ENCODE data around the gene IGF2BP3. TPM values are rescaled to one million over a fixed set of nuclear protein-coding genes. Genes with fewer than 3 reads are reported as not detected.

Gene IGF2BP3
- total and polyA plus RNA-seq, 2 donors (not counting 3 experiments of a cell fraction or from before 2014, with no cell fraction given): 41.2 to 111 TPM

GRCh38 chr7:23267357-23267756, 202.9 kb downstream of the IGF2BP3 start:
- Histone ChIP-seq H3K79me2 (ENCODE audit: control insufficient read depth, insufficient read depth, low read length) (no peaks in the 10 kb centered on the region), H3K27ac (ENCODE audit: insufficient read depth, low read depth, low read length) (no peak overlapping the region), H3K9me1 (replicated peaks; ENCODE audit: control insufficient read depth, extremely low read depth, insufficient read depth, low read length) (no peaks in the 10 kb centered on the region), H3K4me2 (ENCODE audit: insufficient read depth, low read length) (no peak overlapping the region), H3K9ac (replicated peaks; ENCODE audit: extremely low read depth, insufficient read depth, low read length) (no peak overlapping the region), H3K4me1 (ENCODE audit: control insufficient read depth, extremely low read depth, insufficient read depth, low read length) (no peaks in the 10 kb centered on the region), H2AFZ (ENCODE audit: low read depth, low read length) (no peak overlapping the region), H3K4me3 (replicated peaks in 1 of 3; ENCODE audit: insufficient read depth in 1 of 3, low read depth in 1 of 3, low read length in 3 of 3) (no peak overlapping the region), H3K9me3 (replicated peaks; ENCODE audit: control insufficient read depth, insufficient read depth, low read length) (no peaks in the 10 kb centered on the region), H4K20me1 (replicated peaks; ENCODE audit: control insufficient read depth, extremely low read depth, insufficient read depth, low read length) (no peaks in the 10 kb centered on the region), H3K27me3 (ENCODE audit: control insufficient read depth in 2 of 2, insufficient read depth in 2 of 2, low read length in 2 of 2) (no peaks in the 10 kb centered on the region), H3K36me3 (ENCODE audit: control insufficient read depth in 2 of 2, extremely low read depth in 1 of 2, insufficient read depth in 2 of 2, low read length in 2 of 2) (no peaks in the 10 kb centered on the region)
- dilution Hi-C loops (cut with MboI; ENCODE audit: extremely low pct_ligation_motif_present, low sequenced_read_pairs): no loop called here
- FAIRE-seq: no peak
- intact Hi-C loops (cut with micrococcal nuclease): loop anchor here (10.0 kb wide), 1 partner anchor 743 kb away; no protein-coding TSS in a partner anchor
- ChIA-PET CTCF (interaction anchor here (0.8 kb wide), 1 partner anchor 280 kb away, joined by 3 read pairs; no protein-coding TSS in a partner anchor), POLR2A (no interaction called here)
- TF ChIP-seq EZH2 (IDR thresholded peaks at IDR 0.05; ENCODE audit: borderline replicate concordance, low read depth, low read length, severe bottlenecking) (no peak), GATA2 (IDR thresholded peaks at IDR 0.05; ENCODE audit: insufficient read depth, insufficient read length, low read depth, low read length) (no peak), FOS (IDR thresholded peaks at IDR 0.05; ENCODE audit: borderline replicate concordance, insufficient read depth, low read length) (no peak), MYC (IDR thresholded peaks at IDR 0.05; ENCODE audit: low read depth, low read length) (no peak), POLR2AphosphoS5 (IDR thresholded peaks at IDR 0.05; ENCODE audit: insufficient read depth, low read depth, low read length) (no peak), JUN (IDR thresholded peaks at IDR 0.05; ENCODE audit: borderline replicate concordance, insufficient read depth, insufficient read length, low read depth) (no peak), POLR2A (IDR thresholded peaks at IDR 0.05; ENCODE audit: low read depth, low read length) (no peak)
- TF ChIP-seq, protein P1, sequence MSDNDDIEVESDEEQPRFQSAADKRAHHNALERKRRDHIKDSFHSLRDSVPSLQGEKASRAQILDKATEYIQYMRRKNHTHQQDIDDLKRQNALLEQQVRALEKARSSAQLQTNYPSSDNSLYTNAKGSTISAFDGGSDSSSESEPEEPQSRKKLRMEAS (IDR thresholded peaks at IDR 0.05; ENCODE audit: insufficient read depth, insufficient read length): no peak
- TF ChIP-seq, protein P2, sequence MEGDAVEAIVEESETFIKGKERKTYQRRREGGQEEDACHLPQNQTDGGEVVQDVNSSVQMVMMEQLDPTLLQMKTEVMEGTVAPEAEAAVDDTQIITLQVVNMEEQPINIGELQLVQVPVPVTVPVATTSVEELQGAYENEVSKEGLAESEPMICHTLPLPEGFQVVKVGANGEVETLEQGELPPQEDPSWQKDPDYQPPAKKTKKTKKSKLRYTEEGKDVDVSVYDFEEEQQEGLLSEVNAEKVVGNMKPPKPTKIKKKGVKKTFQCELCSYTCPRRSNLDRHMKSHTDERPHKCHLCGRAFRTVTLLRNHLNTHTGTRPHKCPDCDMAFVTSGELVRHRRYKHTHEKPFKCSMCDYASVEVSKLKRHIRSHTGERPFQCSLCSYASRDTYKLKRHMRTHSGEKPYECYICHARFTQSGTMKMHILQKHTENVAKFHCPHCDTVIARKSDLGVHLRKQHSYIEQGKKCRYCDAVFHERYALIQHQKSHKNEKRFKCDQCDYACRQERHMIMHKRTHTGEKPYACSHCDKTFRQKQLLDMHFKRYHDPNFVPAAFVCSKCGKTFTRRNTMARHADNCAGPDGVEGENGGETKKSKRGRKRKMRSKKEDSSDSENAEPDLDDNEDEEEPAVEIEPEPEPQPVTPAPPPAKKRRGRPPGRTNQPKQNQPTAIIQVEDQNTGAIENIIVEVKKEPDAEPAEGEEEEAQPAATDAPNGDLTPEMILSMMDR (IDR thresholded peaks at IDR 0.05; ENCODE audit: extremely low read depth in 1 of 2, insufficient read depth in 1 of 2, low read depth in 1 of 2, low read length in 2 of 2): no peak
- BruUV-seq (replicated peaks): no TSS peak
- DNase-seq (ENCODE audit: low read depth, low spot score): no peak

All from endothelial cell of umbilical vein (primary cell).